ENCODE data around the gene NXNL2. TPM values are rescaled to one million over a fixed set of nuclear protein-coding genes. Genes with fewer than 3 reads are reported as not detected.

The NXNL2 gene
- total and polyA plus RNA-seq, 4 donors, result 0.09 to 0.14 TPM; not detected in 2

GRCh38 chr9:88538311-88539085 is 3.5 kb downstream of the NXNL2 start:
- WGBS, result 79% methylated on average over 10 of the region's 10 CpGs
- Histone ChIP-seq H3K27ac (ENCODE audit: low read depth in 1 of 2, low read length in 2 of 2) (no peak overlapping the region), H3K9me3 (ENCODE audit: control insufficient read depth in 4 of 4, low read length in 3 of 4) (no peaks in the 10 kb centered on the region), H3K4me1 (ENCODE audit: control insufficient read depth in 4 of 4, insufficient read depth in 4 of 4, low read length in 3 of 4) (peaks cover 5 to 12% (median 9%) of the 10 kb centered on the region in 4 donors), H3K36me3 (ENCODE audit: control insufficient read depth in 4 of 4, insufficient read depth in 3 of 4, low read depth in 1 of 4, low read length in 3 of 4) (peaks cover 0 to 2% (median 0%) of the 10 kb centered on the region in 4 donors), H3K4me3 (ENCODE audit: low read depth in 1 of 3, low read length in 3 of 3) (no peak overlapping the region), H3K9ac (ENCODE audit: low read depth in 1 of 2, low read length in 2 of 2) (no peak overlapping the region), H3K27me3 (ENCODE audit: control insufficient read depth in 4 of 4, insufficient read depth in 4 of 4, low read length in 3 of 4) (peaks cover 0 to 3% (median 3%) of the 10 kb centered on the region in 4 donors)
- DNase-seq (ENCODE audit: low spot score), result no peak
- no peak for TF ChIP-seq HNF4A (conservative IDR thresholded peaks at IDR 0.05)
- no peak for TF ChIP-seq SP1 (IDR thresholded peaks at IDR 0.05)
- no peak for TF ChIP-seq HNF4G (IDR thresholded peaks at IDR 0.05)
- TF ChIP-seq GABPA (IDR thresholded peaks at IDR 0.05 in 1 of 2, conservative IDR thresholded peaks at IDR 0.05 in 1 of 2), result no peak
- no peak for TF ChIP-seq ZBTB33 (IDR thresholded peaks at IDR 0.05)
- no peak for TF ChIP-seq EGR1 (IDR thresholded peaks at IDR 0.05; ENCODE audit: low read depth in 2 of 2)
- TF ChIP-seq TAF1 (conservative IDR thresholded peaks at IDR 0.05), result no peak
- no peak for TF ChIP-seq NR2F2 (IDR thresholded peaks at IDR 0.05)
- TF ChIP-seq JUND (IDR thresholded peaks at IDR 0.05), result no peak
- no peak for TF ChIP-seq RXRA (IDR thresholded peaks at IDR 0.05)
- TF ChIP-seq RAD21 (IDR thresholded peaks at IDR 0.05), result no peak
- no peak for TF ChIP-seq CTCF (IDR thresholded peaks at IDR 0.05; ENCODE audit: low read depth, low read length, missing input control)
- no peak for TF ChIP-seq YY1 (IDR thresholded peaks at IDR 0.05)

- TF ChIP-seq YY1 (IDR thresholded peaks at IDR 0.05), result no peak
- TF ChIP-seq RAD21 (IDR thresholded peaks at IDR 0.05), result no peak
- no peak for TF ChIP-seq MAX (IDR thresholded peaks at IDR 0.05)
- no peak for TF ChIP-seq EGR1 (IDR thresholded peaks at IDR 0.05; ENCODE audit: low read depth in 2 of 2)
- no peak for TF ChIP-seq ZBTB33 (IDR thresholded peaks at IDR 0.05)
- no peak for TF ChIP-seq SP1 (IDR thresholded peaks at IDR 0.05)
- no peak for TF ChIP-seq REST (IDR thresholded peaks at IDR 0.05)
- no peak for TF ChIP-seq NR2F2 (IDR thresholded peaks at IDR 0.05)
- no peak for TF ChIP-seq GABPA (IDR thresholded peaks at IDR 0.05 in 1 of 2, conservative IDR thresholded peaks at IDR 0.05 in 1 of 2)
- no peak for TF ChIP-seq HNF4G (IDR thresholded peaks at IDR 0.05)
- TF ChIP-seq FOXA2 (IDR thresholded peaks at IDR 0.05), result no peak
- TF ChIP-seq CTCF (IDR thresholded peaks at IDR 0.05; ENCODE audit: low read depth, low read length, missing input control), result no peak
- no peak for TF ChIP-seq ATF3 (IDR thresholded peaks at IDR 0.05)
- H3K9ac ChIP-seq (ENCODE audit: low read depth in 1 of 2, low read length in 2 of 2), result no peak overlapping the region
- WGBS, result 89% methylated on average over 6 of the region's 6 CpGs
- peaks cover 5 to 12% (median 9%) of the 10 kb centered on the region in 4 donors for H3K4me1 ChIP-seq (ENCODE audit: control insufficient read depth in 4 of 4, insufficient read depth in 4 of 4, low read length in 3 of 4)
- no peaks in the 10 kb centered on the region for H3K9me3 ChIP-seq (ENCODE audit: control insufficient read depth in 4 of 4, low read length in 3 of 4)
- peaks cover 0 to 4% (median 3%) of the 10 kb centered on the region in 4 donors for H3K27me3 ChIP-seq (ENCODE audit: control insufficient read depth in 4 of 4, insufficient read depth in 4 of 4, low read length in 3 of 4)
- DNase-seq (ENCODE audit: low spot score), result no peak
- H3K27ac ChIP-seq (ENCODE audit: low read depth in 1 of 2, low read length in 2 of 2), result no peak overlapping the region
- no peak overlapping the region for H3K4me3 ChIP-seq (ENCODE audit: low read depth in 1 of 3, low read length in 3 of 3)
- H3K36me3 ChIP-seq (ENCODE audit: control insufficient read depth in 4 of 4, insufficient read depth in 3 of 4, low read depth in 1 of 4, low read length in 3 of 4), result peaks cover 0 to 2% (median 0%) of the 10 kb centered on the region in 4 donors
Measured at GRCh38 chr9:88539246-88539645, 4.3 kb downstream of the NXNL2 start.

Measured in liver (tissue), 9 donors.